ENCODE data around the gene ANAPC13. TPM values are rescaled to one million over a fixed set of nuclear protein-coding genes. Genes with fewer than 3 reads are reported as not detected.

The ANAPC13 gene
- total and polyA plus RNA-seq, 2 of the 4 experiments (the other 2 are of a cell fraction): 43.4 to 62.9 TPM

DNA sequence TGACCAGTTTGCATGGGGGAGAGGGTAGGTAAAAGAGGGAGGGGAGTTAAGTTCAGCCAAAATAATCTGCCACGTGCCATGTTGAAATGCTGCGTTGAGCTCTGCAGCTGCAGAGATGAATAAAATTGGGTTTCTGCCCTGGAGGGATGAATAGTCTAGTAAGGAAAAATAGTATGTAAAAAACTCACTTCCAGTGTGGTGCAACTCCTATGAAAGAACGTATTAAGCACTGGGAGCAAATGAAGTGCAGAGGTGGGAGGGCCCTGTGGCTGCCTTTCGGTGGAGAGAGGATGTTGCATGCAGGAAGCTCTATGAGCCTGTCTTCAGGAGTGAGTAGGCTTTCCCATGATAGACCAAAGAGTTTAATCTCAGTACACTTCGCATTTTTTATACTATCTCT, 8.7 kb upstream of the ANAPC13 start:
- Histone ChIP-seq H3K4me3 (ENCODE audit: insufficient read depth, low read depth, low read length) (no peak overlapping the region), H3K56ac (ENCODE audit: extremely low read depth, insufficient read depth, low read length) (no peak overlapping the region), H3K36me3 (ENCODE audit: control insufficient read depth, insufficient read depth, low read length) (peaks cover 4% of the 10 kb centered on the region; the same call in 1 of the 2 replicates), H4K5ac (ENCODE audit: low read depth, low read length) (no peak overlapping the region), H4K91ac (ENCODE audit: insufficient read depth, low read depth, low read length) (no peak overlapping the region), H3K27me3 (ENCODE audit: control insufficient read depth, insufficient read depth, low read length) (no peaks in the 10 kb centered on the region), H3K9me1 (ENCODE audit: insufficient read depth, low read length) (no peaks in the 10 kb centered on the region), H2BK15ac (ENCODE audit: low read depth, low read length) (no peak overlapping the region), H3K23ac (ENCODE audit: low read depth, low read length) (no peak overlapping the region), H3K4ac (ENCODE audit: low read depth, low read length) (no peak overlapping the region), H3K9me3 (ENCODE audit: control insufficient read depth, insufficient read depth, low read length) (no peaks in the 10 kb centered on the region), H4K20me1 (ENCODE audit: insufficient read depth, low read length) (no peaks in the 10 kb centered on the region; the same call in 1 of the 2 replicates), H2AFZ (replicated peaks; ENCODE audit: low read length, poor library complexity) (no peak overlapping the region), H3K27ac (ENCODE audit: insufficient read depth, low read length) (no peak overlapping the region), H2AK5ac (ENCODE audit: low read depth, low read length) (no peak overlapping the region; the same call in 1 of the 2 replicates), H2BK5ac (ENCODE audit: low read depth, low read length, poor library complexity, severe bottlenecking) (no peak overlapping the region), H3K9ac (ENCODE audit: low read depth, low read length) (no peak overlapping the region), H3K14ac (replicated peaks; ENCODE audit: low read depth, low read length) (no peak overlapping the region; the same call in 1 of the 2 replicates), H3K18ac (ENCODE audit: low read depth, low read length) (no peak overlapping the region), H2BK20ac (ENCODE audit: low read depth, low read length) (no peak overlapping the region), H2BK120ac (ENCODE audit: low read depth, low read length) (no peak overlapping the region), H3K4me1 (ENCODE audit: control insufficient read depth, insufficient read depth, low read length) (peaks cover 4% of the 10 kb centered on the region; the same call in 1 of the 2 replicates), H3K4me2 (ENCODE audit: low read depth, low read length) (no peak overlapping the region), H2AK9ac (replicated peaks; ENCODE audit: low read depth, low read length, poor library complexity) (no peak overlapping the region), H4K8ac (ENCODE audit: low read depth in 2 of 2, low read length in 2 of 2) (no peak overlapping the region), H3K79me1 (ENCODE audit: low read depth in 1 of 2, low read length in 2 of 2) (peaks cover 26 to 43% of the 10 kb centered on the region in 2 experiments)
- ATAC-seq (ENCODE audit: low read depth): no peak
- in situ Hi-C loops (cut with MboI; ENCODE audit: low sequenced_read_pairs): loop anchor here (25.0 kb wide), 1 partner anchor 682 kb away; the partner anchor contains the start of gene SRPRB
- ChIA-PET CTCF (interaction anchor here (0.8 kb wide), 1 partner anchor 21 kb away, joined by 3 read pairs; no protein-coding TSS in a partner anchor), POLR2A (ENCODE audit: unreplicated experiment) (no interaction called here)
- TF ChIP-seq MAZ (IDR thresholded peaks at IDR 0.05; ENCODE audit: borderline replicate concordance, low read depth, low read length): no peak
- TF ChIP-seq SMC3 (IDR thresholded peaks at IDR 0.05; ENCODE audit: low read depth, low read length): no peak
- TF ChIP-seq, protein P1, sequence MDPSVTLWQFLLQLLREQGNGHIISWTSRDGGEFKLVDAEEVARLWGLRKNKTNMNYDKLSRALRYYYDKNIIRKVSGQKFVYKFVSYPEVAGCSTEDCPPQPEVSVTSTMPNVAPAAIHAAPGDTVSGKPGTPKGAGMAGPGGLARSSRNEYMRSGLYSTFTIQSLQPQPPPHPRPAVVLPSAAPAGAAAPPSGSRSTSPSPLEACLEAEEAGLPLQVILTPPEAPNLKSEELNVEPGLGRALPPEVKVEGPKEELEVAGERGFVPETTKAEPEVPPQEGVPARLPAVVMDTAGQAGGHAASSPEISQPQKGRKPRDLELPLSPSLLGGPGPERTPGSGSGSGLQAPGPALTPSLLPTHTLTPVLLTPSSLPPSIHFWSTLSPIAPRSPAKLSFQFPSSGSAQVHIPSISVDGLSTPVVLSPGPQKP (IDR thresholded peaks at IDR 0.05; ENCODE audit: borderline replicate concordance, low read depth, low read length): no peak
- TF ChIP-seq, protein P2, sequence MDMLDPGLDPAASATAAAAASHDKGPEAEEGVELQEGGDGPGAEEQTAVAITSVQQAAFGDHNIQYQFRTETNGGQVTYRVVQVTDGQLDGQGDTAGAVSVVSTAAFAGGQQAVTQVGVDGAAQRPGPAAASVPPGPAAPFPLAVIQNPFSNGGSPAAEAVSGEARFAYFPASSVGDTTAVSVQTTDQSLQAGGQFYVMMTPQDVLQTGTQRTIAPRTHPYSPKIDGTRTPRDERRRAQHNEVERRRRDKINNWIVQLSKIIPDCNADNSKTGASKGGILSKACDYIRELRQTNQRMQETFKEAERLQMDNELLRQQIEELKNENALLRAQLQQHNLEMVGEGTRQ (IDR thresholded peaks at IDR 0.05; ENCODE audit: low read depth, low read length): no peak
- TF ChIP-seq FOS (IDR thresholded peaks at IDR 0.05; ENCODE audit: low read depth, low read length): no peak
- TF ChIP-seq MXI1 (IDR thresholded peaks at IDR 0.05; ENCODE audit: borderline replicate concordance, low read depth, low read length): no peak
- no peak for TF ChIP-seq RCOR1 (IDR thresholded peaks at IDR 0.05; ENCODE audit: insufficient replicate concordance, low read length)
- intact Hi-C loops (cut with micrococcal nuclease): loop anchor here (5.0 kb wide), 1 partner anchor 282 kb away; no protein-coding TSS in a partner anchor
- dilution Hi-C loops (cut with HindIII; ENCODE audit: low sequenced_read_pairs, unreplicated experiment): no loop called here
- no TSS peak for BruUV-seq (replicated peaks)
- WGBS, 2 experiments (ENCODE audit: extremely low coverage in 2 of 2, insufficient read length in 1 of 2): no CpG with 5 or more reads among the region's 5 CpGs
- DNase-seq: no peak

Data from IMR-90 (cell line).